GM18861 (cell line): Measurements from ENCODE around the gene ADARB2.
"Not testable (repeated sequence)": the region's sequence is repeated elsewhere in the genome, so short reads cannot be mapped to it uniquely, and the experiment has no call there.

ENCODE experiments used
- ATAC-seq: cut with Tn5 transposase; IDR thresholded peaks from one replicate; pipeline ENCODE4 v1.9.1; 2021; ENCODE audit not compliant: unreplicated experiment

The ADARB2 gene

DNA sequence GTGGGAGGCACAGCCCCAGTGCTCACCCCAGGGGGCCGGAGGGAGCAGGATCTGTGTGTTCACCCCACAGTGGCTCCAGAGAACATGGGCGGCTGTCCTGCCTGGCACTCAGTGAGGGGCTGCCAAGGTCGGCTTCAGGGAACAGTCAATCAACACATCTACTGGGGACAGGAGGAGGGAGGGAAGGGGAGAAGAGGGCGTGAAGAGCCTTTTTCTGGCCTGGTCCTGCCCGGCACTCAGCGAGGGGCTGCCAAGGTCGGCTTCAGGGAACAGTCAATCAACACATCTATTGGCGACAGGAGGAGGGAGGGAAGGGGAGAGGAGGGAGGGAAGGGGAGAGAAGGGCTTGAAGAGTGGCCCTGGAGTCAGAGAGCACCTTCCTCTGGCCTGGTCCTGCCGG is 184.9 kb downstream of the ADARB2 start:
- no peak for ATAC-seq

DNA sequence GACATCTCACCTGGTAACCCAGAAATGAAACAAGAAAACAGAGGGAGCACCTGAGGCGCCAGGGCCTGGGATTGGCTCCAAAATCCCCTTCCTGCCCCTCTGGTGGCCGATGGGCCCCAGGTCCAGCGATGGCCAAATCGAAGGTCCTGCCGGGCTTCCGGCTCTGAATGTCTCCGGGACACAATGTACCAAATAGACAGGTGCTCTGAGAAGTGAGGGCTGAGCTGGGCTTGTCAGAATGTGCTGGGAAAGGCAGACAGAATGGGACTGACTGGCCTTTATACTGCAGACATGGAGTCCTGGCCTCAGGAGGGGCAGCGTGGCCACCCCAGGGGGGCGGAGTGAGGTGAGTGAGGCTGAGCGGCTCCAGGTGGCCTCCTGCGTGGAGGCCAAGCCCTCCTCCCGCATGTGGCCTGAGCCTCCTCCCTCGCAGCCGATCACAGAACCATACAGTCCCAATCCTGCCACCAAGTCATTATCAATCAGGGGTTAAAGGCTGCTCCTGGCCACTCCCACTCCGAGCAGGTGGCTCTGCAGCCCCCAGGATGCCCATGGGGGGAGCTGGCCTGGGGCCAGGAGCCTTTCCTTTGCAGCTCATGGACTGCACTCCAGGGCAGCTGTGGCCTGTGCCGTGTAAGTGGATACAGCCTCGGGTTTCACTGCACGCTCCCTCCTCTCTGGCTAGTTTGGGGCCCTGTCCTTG is 185.5 kb downstream of the ADARB2 start:
- ATAC-seq = no peak

DNA sequence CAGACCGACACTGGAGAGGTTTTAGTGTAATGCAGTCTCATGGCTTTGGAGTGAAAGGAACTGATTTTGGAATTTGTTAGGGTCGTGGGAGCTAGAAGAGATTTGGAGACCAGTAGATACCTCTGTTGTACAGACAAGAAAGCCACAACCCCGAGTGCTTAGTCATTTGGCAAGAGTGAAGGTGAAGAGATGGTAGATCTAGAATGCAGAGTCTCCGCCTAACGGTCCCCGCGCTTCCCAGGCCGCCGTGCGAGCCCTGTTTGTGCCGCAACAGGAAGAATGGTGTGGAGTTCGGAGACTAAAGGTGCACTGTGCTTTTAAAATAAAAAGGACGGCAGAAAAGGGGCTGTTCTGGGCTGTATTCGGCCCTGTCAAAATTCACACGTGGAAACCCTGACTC is 186.7 kb downstream of the ADARB2 start:
- no peak for ATAC-seq

DNA sequence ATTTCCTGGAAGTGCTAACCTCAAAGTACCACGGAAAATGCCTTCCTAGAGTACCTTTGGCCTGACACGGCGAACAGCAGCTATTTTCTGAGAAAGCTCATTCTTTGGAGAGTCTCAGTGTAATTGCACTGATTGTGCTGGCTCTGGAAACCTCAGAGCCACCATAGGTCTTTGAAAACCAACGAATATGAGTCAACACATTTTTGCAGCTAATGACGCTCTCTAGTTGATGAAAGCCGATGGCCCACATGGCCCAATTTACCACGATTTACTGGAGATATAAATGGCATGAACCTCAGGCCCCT is 187.1 kb downstream of the ADARB2 start:
- ATAC-seq = no peak

DNA sequence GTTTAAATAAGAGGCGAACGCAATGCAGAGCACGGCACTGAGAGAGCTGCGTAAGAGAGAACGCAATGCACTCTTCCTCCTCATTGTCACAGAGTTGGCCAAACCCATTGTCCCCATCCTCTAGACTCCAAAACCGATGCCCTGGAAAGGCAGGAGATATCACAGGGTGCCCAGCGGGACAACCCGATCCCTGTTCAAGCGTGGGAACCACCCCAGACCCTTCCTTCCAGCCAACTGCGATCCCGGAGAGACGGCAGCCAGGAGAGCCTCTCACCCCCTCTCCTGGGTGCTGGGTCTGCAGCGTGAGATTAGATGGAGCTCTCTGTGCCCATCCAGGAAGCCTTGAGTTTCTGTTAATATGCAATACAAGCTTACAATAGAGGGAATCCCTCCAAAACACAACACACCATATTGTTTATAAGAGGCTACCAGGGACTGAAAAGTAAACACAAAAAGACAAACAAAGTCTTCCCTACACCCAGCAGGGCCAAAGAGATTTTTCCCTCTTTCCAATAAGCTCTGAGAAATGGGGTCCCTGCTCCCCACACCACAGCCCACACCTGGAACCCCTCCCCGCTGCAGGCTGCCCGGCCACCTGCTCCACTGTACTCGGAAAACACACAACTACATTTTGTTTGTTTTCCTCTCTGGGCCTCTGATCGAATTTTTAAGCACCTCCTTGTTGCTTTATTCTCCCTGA is 187.6 kb downstream of the ADARB2 start:
- no peak for ATAC-seq

DNA sequence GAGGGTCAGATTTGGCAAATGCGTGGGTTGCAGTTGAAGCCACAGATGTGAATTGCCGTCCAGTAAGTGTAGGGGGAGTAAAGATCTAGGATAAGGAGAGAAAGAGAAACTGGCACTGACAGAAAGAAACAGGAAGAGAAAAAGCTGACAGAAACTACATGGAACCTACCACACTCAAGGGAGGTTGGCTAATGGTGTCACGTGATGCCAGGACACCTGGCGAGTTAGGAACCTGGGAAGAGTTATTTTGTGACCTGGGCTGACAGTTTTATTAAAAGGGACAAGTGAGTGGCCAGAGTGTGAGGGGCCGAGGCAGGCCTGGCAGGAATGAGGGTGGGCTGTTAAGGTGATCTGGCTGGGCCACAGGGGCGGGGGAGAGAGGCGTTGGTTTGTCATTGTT is 188.7 kb downstream of the ADARB2 start:
- ATAC-seq = no peak

DNA sequence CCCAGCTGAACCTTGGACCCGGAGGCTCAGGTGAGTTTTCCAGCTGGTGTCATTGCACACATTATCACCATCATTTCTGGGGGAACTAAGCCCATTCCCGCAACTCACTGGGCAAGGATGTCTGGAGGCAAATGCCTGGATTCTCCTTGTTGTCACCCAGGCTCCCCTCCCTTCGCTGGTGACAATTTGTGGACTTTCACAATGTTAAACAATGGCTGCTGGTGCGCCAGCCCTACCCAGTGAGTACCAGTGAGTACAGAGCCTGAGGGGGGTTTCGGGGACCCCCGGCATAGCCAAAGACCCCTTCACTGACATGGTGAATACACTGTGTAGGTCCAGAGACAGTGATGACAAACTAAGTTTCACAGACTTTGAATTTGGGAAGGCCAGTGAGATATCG is 189.2 kb downstream of the ADARB2 start:
- ATAC-seq = no peak

DNA sequence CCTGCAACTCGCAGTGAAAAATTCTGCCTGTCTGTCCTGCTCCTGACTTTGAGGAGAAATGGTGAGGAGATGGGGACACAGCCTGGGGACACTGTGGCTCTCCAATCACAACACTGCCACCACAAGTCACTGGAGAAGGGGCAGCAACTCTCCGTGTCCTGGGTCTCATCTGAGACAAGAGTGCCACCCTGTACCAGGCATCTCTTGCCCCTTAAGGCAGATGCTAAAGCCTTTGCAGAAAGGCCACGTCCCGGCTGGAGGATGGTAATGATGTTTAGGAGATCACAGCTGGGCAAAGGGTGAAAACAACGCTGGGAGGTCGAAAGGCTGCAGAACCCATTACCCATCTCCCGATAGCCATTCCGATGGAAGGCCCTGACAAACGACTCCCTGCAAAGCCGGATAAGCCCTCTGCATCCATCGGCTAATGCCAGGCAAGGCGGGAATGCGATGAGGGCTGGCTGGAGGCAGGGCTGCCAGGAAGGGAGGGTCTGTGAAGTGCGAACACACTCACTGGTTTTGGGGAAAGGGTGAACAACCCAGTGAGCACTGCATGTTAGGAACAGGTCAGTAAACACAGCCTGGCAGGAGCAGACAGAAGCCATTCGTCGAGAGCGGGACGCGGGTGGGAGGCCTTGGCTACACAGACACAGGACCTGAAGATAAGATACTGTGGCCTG is 190.8 kb downstream of the ADARB2 start:
- ATAC-seq = no peak

DNA sequence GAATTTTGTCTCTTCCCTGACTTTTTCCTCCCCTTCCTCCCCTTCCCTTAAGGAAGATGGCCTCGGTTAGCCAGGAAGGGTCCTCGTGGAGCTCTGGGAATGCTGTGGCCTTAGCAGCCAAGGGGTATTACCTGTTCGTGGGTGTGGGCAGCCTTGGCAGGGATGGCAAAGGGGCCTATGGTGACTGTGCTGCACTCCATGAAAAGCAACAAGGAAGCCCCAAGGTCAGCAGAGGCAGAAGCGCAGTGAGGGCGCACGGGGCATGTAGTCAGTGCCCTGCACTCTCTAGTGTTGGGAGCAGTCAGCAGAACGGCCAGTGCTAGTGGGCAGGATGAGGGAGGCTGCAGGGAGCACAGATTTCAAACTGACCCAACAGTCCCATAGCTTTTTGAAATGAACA is 191.8 kb downstream of the ADARB2 start:
- no peak for ATAC-seq

DNA sequence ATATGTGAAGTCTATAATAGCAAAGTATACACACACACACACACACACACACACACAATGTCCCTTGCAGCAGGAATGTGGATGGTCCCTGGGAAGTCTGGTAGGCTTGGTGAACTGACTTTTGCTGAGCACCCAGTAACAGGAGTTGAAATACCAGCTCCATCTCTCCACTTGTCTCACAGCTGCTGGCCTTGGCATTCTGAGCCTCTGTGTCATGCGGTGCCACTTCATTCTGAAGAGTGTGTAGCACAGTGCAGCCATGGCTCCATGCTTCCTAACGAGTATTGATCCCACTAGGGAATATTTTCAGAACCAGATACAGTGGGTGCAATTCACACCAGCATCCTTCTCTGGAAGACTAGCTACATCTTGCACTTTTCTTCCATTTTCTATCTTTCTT is 192.4 kb downstream of the ADARB2 start:
- no peak for ATAC-seq

DNA sequence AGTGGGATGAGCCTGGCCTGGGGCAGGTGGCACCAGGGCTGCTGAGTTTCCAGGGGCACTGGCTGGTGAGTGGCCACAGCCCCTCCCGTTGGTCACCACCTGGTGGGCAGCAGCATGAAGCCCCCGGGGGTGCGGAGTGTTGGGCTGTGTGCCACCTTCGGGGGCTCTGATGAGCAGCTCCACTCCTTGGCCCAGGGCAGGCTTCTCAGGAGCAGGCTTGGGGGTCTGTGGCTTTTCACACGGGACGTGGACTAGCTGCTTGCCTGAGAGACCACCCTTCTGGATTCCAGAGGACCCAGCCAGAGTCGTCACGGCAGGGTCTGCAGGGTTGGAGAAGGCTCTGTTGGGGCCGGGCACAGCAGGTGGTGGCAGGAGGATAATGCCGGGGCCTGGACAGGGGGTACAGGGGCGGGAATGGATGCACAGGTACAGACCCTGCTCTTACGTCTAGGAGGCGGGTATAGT is 193.1 kb downstream of the ADARB2 start:
- no peak for ATAC-seq

DNA sequence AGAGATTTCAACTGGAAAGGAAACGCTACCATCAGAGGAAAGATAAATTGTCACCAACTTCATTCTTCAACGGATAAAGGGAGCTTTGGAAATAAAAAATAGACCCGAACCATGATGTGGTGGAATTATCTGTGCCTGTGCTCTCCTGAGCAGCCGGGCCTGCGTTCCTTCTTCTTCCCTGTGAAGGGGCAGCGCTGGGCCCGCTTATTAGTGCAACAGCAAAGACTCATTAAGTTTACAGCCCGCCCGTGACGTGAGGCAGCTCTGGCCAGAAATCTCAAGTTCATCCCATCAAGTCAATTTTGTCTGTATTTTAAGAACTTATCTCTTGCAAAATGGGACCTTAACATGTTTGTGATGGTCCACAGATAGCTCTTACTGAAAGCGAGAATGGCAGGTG is 193.7 kb downstream of the ADARB2 start:
- ATAC-seq = no peak

DNA sequence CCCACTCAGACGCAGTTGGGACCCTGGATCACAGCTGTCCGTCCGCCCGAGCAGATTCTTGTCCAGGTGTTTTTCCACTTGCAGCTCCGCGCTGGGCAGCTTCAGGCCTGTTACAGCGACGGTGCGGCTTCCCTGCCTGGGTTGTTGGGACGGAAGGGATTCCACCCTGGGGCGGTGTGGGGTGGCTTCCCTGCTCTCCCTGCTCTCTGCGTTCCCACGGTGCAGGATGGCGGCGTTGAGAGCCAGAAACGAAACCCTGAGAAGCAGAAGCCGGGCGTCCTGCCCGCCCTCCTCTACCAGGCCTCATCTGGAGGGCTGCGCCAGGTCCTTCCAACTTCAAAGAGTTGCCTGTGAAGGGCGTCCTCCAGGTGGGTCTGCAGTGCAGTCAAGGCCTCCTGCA is 194.4 kb downstream of the ADARB2 start:
- no peak for ATAC-seq

DNA sequence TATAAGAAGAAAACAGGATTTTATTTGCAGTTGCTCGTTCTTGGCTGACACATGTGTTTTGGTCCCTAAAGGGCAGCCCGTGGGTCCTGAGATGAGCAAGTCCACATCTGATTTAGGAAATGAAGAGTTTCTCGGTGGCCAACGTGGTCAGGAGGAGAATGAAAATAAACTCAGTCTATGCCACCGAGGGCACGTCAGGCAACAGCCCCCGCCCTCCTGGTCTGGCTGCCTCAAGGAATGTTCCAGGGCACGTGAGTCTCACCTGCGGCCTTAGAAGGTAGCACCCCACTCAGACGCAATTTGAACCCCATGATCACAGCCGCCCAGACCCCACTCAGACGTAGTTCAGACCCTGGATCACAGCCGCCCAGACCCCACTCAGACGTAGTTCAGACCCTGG is 197.2 kb downstream of the ADARB2 start:
- ATAC-seq = no peak

DNA sequence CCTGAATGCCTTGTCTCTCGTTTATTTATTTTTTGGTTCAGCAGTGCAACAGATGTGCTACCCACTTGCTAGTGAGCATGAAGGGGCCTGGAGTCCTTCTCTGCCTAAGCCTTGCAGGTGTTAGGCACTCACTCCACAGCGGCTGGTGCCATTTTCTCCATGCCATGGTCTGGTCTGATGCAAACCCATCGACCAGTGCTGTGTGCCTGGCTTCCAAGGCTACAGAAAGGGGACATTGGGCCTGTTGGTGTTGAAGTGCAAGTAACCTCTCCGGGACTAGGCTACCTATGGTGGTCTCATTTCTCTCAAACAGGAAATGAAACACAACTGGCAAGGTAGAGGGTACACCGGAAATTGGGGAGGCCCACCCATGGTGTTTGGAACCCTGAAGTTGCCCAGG is 198.1 kb downstream of the ADARB2 start:
- no peak for ATAC-seq

DNA sequence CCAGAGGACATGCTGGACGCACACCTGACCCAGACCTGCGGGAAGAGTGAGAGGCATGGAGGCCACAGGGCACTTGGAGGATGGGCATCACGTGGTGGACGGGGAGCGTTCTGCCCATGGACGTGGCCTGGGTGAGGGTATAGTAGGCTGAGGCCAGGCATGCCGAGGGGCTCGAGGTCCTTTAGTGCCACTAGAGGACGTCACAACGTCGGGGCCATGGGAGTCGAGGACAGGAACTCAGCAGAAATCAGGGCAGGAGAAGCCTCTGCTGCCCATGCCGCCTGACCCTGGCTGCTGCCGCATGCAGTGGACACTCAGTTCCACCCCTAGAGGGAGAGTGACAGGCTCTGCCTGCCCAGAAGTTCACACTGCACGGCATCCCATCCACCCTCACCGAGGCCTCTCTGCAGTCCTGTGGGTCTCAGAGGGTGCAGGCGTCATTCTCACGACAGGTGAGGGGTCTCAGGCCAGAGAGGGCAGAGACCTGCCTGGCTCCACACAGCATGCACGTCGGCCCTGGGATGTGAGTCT is 198.7 kb downstream of the ADARB2 start:
- ATAC-seq = no peak

DNA sequence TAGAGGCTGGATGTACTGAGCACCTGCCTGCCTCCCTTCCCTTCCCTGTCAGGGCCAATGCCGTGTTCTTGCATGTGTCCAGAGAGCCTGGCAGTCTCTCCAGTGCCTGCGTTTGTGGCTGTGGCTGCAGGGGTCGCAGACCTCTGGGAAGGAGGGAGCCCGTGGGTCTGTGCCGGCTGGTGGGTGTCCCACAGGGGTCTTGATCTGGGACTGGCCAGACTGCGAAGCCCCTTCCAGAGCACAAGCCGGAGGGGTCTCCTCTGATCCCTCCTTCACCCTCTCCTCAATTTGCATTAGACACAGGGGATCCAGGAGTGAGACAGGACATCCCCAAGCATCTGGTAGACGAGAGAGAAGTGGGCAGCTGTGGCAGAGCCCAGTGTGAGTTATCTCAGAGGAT is 199.2 kb downstream of the ADARB2 start:
- ATAC-seq = no peak

DNA sequence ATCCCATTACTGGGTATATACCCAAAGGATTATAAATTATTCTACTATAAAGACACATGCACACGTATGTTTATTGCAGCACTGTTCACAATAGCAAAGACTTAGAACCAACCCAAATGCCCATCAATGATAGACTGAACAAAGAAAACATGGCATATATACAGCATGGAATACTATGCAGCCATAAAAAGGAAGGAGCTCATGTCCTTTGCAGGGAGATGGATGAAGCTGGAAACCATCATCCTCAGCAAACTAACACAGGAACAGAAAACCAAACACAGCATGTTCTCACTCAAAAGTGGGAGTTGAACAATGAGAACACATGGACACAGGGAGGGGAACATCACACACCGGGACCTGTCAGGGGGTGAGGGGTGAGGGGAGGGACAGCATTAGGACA is 199.9 kb downstream of the ADARB2 start:
- ATAC-seq = not testable (repeated sequence)

DNA sequence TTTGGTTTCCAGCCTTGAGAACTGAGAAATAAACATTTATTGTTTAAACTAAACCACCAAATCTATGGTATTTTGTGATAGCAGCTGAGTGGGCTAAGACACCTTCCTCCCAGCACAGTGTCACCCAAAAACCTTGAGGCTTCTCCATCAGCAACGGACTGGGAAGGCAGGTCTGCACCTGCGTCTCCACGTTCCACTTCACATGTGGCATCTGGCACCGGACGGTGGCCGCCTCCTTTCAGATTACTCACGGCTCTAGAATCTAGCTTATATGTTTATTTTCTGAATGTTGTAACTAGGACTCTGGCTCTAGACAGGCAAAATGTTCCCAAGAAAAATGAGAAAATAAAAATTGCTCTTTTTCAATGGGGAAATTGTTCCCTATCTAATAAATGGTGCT is 201.0 kb downstream of the ADARB2 start:
- ATAC-seq = no peak

DNA sequence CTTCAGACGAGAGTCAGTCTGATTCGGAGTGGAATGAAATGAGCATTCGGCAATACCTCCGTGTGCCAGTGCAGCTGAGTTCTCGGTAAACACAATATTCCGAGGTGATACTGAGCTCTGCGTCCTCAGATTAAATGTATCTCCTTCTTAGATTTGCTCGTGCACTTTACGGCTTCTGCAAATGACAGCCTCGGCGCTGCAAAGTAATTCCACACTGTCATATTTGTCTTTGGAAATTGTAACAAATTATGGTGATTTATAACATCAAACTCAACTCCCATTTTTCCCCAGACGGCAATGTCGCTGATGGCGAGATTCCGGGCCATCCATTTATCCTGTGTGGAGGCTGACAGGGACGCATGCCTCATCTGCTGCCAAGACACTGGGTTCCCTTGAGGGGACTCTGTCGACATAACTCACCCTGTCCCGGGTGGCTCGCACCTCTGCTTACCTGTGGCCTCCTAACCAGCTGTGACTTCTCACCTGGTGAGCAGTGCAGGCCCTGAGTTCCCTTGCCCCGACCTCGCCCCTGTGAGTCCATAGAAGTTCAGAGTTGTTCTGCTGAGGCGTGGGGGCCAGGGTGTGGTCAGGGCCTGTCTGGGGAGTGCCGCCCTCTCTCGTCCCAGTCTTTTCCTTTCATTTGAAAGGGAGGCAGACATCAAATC is 201.9 kb downstream of the ADARB2 start:
- ATAC-seq = no peak

DNA sequence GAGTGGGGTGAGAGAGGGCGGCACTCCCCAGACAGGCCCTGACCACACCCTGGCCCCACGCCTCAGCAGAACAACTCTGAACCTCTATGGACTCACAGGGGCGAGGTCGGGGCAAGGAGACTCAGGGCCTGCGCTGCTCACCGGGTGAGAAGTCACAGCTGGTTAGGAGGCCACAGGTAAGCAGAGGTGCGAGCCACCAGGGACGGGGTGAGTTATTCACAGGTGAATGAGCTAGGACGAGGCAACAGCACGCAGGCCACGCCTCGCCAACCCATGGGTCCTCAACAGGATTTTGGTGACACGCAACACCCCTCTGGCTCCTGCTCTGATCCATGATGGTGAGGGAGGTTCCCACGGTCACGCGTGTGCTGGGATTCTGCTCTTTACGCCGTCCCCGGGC is 202.5 kb downstream of the ADARB2 start:
- ATAC-seq = no peak

DNA sequence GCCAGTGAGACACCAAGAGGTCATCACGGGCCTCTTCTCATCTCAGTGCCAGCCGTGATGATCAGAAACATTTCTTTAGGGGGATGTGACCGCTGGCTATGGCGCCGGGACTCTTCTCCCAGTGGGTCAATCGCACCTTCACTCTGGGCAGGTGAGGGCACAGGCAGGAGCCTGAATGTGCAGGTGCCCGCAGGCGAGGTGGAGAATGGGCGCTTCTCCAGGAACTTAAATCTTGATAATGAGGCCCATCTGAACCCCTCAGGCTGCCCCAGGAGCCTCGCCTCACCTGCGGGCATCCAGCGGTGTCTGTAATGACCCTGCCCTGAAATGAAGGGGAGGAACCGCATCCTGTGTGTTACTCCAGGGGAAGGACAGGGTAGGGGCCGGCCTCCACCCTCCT is 204.7 kb downstream of the ADARB2 start:
- ATAC-seq = no peak
